HG03025 (cell line): ENCODE measurements around the gene PLA2G2F.

Experiments
- ATAC-seq: cut with Tn5 transposase; IDR thresholded peaks from one replicate; pipeline ENCODE4 v1.9.1; 2021; ENCODE audit warnings: mild to moderate bottlenecking, moderate library complexity; ENCODE audit not compliant: unreplicated experiment, low FRiP score

PLA2G2F gene

DNA sequence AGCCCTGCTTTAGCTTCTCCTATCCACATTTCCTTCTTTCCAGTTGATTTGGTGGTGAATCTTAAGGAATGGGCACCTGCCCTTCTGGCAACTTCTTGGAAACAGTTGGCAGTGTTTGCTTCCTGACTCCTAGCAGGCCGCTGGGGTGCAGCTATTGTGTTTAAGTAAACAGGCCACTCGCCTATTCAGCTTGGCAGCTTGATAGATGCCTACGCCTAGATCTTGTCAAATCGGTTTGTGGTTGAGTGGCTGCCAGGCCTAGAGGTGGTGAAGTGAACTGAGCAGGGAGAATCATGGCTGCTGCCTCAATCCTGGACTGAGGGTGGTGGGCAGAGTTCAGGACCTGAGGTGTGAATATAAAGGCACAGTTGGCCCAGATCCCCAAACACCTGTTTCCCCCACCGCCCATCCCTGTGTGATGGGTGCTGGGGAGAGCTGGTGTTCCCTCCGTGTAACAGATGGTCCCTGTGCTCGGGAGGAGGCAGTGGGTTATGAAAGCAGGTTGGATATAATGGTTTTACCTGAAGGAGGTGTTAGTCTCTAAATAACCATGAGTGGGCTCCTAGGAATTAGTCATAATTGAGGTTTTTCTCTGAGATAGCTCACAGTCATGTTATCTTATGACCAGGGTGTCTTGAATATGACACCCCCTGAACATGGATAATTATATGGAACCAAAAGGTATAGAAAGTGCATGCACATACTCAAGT is 48.1 kb downstream of the PLA2G2F start:
- ATAC-seq: no peak

DNA sequence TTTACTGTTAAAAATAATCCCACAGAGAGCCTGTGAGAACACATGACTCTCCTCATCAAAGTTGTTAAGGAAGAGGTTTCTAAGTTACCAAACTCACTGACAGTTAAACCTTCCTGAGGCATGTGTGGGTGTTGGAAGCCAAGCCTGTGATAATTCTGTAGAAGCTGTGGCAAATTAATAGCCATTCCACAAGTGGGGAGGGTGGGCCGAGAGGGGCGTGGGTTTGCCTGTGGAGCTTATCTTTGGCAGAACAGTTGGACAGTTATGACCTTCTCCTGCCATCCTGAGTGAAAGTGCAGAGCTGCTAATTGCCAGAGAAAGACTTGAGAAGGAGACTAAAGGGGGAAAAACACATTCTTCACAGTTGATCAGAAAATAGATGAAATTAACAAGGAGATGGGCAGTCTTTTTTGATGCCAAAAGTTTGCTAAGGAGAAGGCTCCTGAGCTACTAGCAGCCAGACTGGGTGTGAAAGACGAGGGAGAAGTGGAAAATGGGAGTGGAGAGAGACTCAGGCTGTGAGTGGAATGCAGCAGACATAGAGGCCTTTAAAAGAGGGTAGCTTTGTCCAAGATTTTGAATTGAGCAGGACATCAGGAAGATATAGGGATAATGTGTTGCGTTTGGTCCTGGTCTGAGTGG is 48.8 kb downstream of the PLA2G2F start:
- ATAC-seq: no peak

DNA sequence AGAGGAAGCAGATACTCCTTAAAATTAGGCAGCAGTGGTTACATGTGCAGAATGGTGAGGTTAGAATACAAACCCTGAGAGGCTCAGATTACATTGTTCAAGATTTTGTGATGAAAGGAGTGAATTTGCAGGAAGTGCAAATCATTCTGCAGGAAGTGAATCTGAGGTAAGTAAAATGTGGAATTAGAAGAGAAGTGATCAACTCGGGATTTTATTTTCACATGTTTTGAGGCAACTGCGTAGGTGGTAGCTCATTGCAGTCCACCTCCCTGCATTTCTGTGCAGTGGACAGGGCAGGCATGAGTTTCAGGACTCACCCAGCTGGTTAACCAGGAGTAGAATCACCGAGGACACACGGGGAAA is 49.3 kb downstream of the PLA2G2F start:
- ATAC-seq: no peak

DNA sequence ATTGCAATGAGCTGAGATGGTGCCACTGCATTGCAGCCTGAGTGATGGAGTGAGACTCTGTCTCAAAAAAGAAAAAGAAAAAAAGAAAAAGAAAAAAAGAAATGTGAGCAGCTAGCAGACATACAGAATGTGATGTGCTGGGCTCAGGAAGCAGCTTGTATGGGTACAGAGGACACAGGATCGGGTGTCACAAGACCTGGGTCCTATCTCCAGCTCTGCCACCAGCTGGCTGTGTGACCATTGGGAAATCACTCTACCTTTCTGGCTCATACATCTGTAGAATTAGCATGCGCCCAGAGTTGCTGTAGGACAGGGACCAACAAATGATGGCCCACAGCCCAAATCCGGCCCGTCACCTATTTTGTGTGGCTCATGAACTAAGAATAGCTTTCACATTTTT is 50.5 kb downstream of the PLA2G2F start:
- no peak for ATAC-seq

DNA sequence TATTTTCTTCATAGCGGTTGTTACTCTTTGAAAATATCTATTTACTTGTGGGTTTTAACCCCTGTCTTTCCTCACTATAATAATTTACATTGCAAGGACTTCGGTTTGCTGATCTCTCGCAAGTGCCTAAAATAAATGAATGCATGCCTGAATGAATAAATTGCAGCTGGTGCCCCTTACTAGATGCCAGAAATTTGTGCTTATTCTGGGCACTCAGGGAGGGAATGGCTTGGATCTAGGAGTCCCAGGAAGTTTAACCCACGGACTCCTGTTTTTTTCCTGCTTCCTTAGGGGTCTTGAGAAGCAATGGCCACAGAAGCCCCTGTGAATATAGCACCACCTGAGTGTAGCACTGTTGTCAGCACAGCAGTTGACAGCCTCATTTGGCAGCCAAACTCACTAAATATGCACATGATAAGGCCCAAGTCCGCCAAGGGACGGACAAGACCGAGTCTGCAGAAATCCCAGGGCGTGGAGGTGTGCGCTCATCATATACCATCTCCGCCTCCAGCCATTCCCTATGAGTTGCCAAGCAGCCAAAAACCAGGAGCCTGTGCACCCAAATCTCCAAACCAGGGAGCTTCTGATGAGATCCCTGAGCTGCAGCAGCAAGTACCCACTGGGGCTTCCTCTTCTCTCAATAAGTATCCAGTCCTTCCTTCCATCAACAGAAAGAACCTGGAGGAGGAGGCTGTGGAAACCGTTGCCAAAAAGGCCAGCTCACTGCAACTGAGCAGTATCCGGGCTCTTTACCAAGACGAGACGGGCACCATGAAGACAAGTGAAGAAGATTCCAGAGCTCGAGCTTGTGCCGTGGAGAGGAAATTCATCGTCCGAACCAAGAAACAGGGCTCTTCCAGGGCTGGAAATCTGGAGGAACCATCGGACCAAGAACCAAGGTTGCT is 51.4 kb downstream of the PLA2G2F start:
- no peak for ATAC-seq

DNA sequence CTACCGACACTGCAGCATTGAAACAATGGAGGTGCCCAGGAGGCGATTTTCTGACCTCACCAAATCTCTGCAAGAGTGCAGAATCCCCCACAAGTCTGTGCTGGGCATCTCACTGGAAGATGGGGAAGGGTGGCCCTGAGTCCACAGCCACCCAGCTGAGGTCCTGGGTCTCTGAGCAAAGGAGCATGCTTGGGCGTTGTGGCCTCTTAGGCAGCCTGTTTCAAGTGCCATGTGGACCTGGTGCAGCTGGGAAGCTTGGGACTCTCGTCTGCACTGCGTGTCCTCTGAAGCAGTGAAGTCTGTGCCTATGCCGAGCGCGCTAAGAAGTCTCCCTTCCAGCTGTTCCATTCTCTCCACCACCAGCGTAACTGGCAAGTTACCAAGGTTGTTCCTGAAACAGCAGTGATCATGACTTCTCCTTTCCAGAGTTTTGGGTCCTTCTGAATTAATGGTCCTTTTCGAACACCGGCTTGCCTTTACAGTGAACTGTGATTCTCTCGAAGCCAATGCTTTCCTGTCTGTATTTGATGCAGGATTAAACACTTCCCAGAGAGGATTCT is 52.2 kb downstream of the PLA2G2F start:
- no peak for ATAC-seq

DNA sequence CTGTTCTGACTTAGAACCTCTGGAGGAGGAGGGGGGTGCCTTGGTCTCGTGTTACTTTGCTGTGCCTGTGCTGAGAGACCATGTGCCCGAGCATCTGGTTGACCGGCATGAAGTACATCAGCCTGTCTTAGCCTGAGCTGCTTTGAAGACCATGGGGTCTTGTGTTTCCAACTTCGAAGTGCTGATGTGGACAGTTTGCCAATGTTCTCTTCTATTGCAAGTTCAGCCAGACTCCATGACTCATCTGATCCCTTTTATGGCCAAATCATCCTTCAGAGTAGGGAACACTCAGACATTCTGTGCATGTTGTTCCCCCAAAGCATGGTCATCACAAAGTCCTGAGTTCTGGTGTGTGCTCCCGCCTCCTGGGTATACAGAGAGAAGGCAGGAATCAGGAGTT is 53.2 kb downstream of the PLA2G2F start:
- ATAC-seq: no peak

DNA sequence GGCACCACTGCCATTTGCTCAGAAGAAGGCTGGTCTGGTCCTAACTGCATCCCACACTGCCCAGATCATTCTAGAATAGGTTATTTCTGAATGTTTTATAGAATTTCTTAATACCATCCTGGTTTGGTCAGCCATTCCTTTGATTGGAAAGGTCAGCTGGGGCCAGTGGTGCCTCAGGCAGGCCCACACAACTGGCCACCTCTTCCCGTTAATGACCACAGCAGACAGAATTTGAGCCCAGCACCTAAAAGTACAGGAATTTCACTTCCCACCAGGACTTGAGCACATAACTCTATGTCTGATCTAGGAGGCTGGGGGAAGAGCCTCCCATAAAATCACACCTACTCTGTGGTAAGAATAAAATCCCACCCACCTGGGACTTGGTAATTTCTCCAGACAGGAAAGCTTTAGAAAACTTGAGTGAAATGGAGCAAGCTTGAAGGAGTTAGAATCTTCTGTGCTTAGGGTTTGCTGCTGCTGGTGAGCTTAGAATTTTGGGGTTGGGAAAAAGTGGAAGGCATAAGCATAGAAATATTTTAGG is 53.8 kb downstream of the PLA2G2F start:
- ATAC-seq: no peak

DNA sequence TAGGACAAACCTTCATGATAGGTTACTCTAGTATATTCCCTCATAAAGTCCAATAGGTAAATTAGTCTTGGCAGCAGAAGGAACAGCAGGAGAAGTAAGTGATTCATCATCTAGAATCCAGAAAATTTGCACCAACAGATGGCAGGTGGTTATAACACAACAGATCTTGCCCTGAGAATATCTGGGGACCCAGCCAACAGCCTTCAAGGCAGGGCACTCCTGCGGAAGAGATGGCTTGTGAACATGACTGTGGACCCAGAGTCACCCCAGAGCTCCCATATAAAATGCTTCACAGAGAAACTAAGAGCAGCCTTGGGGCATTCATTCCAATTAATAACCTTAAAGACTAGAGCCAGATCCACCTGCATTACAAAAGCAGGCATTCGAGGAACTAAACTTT is 55.1 kb downstream of the PLA2G2F start:
- no peak for ATAC-seq

DNA sequence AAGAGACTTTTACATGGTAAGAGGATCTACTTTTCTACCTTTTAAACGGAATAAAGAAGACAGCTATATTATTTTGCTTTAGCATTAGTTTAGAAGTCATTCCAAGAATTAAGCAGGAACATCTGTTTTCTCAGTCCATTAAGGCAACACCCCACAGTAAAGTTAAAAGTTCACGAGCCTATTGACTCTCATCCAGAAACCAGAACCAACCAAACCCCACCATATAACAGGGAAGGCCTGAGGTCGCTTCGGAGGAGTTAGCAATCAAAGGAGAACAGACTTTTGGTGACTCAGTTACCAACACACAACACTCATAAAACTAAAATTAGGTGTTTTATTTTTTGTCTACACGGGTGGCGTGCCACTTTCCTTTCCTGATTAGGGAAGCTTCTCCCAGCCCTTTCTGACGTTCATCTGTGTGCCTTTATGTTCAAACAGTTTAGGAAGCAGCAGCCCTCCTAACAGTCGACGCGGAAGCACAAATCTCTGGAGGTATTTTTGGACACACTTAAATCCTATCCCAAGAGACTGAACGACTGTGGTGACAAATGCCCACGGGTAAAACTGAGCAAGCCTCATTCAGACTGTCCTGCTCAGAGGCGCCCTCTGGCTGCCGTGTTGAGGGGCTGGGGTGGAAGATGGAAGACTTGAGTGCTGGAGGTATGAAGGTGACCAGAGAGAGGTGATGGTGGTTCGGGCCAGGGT is 55.8 kb downstream of the PLA2G2F start:
- ATAC-seq: no peak

DNA sequence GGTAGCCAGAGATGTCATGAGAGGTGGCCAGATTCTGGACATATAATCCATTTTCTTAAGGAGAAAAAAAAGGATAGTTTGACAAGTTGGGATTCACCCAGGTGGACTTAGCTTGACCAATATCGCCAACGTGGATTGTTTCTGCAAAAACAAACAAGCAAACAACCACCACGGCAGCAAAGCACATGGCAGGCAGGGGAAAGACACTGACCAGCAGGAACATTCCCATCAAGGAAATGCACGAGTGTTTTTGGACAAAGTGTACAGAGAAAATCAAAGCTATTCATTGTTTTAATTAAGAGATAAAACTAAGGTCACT is 56.3 kb downstream of the PLA2G2F start:
- ATAC-seq: no peak

DNA sequence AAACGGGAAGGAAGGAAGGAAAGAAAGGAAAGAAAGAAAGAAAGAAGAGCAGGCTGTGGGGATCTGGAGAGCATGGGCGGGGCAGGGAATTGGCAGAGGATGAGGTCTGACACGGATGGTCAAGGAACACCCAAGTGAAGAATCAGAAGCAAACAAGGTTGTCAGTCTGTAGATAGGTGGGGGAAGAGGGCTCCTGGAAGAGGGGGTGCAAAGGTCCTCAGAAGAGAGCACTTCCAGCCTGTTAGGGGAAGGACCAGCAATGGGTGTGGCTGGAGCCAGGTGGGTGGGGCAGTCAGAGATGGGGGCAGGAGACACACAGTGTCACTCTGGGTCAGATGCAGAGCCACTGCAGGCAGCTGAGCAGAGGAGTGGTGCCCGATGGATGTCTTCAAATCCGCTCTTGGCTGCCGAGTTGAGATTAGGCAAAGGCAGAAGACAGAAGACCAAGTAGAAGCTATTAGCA is 58.2 kb downstream of the PLA2G2F start:
- no peak for ATAC-seq

DNA sequence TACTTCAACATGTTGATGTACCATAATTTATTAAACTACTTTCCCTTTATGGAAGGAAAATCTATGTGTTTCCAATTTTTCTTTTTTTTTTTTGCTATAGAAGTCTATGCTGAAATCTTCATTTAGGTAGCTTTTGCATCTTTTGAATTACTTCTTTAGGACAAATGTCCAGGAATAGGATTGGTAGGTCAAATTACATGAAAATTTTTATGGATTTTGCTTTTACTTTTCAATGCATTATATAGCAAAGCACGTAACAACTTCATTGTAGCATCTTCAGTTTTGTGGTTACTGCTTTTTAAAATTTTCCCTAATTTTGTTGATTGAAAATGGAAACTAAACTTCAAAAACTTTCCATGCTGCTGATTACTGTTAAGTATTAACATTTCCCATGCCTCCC is 59.2 kb downstream of the PLA2G2F start:
- no peak for ATAC-seq

DNA sequence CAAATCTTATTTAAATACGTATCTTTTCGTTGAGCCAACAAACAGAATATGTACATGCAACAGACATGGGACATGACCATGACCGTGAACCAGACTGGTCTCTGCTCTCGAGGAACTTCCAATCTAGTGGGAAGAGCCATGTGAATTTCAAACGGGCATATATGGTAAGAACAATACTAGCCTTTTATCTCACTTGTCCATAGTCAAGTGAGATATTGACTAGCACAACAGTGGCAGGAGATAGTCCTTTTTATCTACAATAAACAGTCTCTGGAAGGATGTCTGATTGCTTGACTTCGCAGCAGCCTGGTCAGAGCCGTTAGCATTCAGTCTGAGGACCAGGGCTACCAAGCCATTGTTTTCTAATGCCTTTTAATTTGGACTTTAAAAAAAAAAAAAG is 59.8 kb downstream of the PLA2G2F start:
- no peak for ATAC-seq

DNA sequence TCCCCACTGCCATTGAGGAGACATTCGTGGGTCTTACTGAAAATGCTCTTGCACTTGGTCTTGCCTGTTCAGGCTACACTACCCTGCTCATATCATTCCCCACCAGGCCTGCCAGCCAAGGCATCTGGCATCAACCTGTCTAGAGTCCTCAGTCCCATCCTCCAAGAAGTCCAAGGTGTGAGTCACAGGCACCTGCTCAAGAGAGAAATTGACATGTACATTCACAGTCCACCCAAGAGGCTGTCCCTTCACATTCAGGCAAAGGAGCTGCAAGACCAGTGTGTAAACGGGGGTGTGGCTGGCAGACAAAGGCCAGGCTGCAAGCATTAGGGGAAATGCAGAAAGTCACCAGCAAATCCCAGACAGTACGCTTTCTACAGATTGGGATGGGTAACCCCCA is 60.3 kb downstream of the PLA2G2F start:
- ATAC-seq: no peak

DNA sequence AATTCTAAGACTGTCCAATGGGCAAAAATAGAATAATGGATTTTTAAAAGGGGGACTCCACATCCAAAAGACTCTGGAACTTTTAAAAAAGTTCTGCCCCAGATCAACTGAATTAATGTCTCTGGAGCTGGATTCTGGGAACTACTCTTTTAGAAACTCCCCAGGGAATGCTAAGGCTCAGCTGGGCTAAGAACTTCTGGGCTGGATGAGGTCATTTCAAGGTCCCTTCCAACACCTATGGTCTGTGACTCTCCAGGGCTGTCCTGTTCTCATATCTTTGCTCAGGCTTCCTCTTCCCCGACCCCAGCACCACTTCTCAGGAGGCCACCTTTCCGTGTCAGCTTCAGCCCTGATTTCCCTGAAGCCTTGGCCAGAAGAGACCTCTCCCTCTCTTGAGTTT is 60.7 kb downstream of the PLA2G2F start:
- no peak for ATAC-seq
